OCI-LY7 (cell line): ENCODE results near the gene FBXW7. TPM values are rescaled to one million over a fixed set of nuclear protein-coding genes. Genes with fewer than 3 reads are reported as not detected.

Experiments used
- BruUV-seq: library from RNA; stranded (reverse); fragments of 400-500 nt; replicated peaks from 2 replicates; lab custom pipeline; 2021; lab: Mats Ljungman, UMichigan
- CTCF ChIA-PET: fragments of 300-600 bp; sonication (Branson Sonifier 250); formaldehyde crosslinking; loops from one replicate; lab custom pipeline; 2022; ENCODE audit warnings: antibody characterized with exemption; ENCODE audit not compliant: unreplicated experiment; lab: Charles Lee
- POLR2A ChIA-PET: fragments of 300-600 bp; sonication (Branson Sonifier 250); formaldehyde crosslinking; loops from one replicate; lab custom pipeline; 2022; ENCODE audit warnings: antibody characterized with exemption; lab: Charles Lee
- DNase-seq: peaks from one replicate; pipeline ENCODE4 v3.0.0-alpha.2; 2015; ENCODE audit warnings: low spot score
- H2AFZ ChIP-seq: fragments of 200-600 bp; sonication (generic), shearing (Covaris generic); 2 replicates; pipeline ENCODE4 v1.6.1; 2014; ENCODE audit warnings: mild to moderate bottlenecking, antibody characterized with exemption, low read length, moderate library complexity
- H3K27ac ChIP-seq: fragments of 200-600 bp; sonication (generic); 2 replicates; pipeline ENCODE4 v1.5.1; 2014; ENCODE audit warnings: mixed run types, low read depth, mild to moderate bottlenecking, moderate library complexity, low read length, inconsistent platforms; ENCODE audit not compliant: poor library complexity, severe bottlenecking
- H3K36me3 ChIP-seq: fragments of 200-600 bp; sonication (generic); 2 replicates; pipeline ENCODE4 v1.6.1; 2014; ENCODE audit warnings: mild to moderate bottlenecking, antibody characterized with exemption, low read length, moderate library complexity, mixed read lengths; ENCODE audit not compliant: insufficient read depth
- H3K4me1 ChIP-seq: fragments of 200-600 bp; sonication (generic); 2 replicates; pipeline ENCODE4 v1.5.1; 2014; ENCODE audit warnings: mild to moderate bottlenecking, low read length; ENCODE audit not compliant: insufficient read depth, poor library complexity, severe bottlenecking
- H3K4me2 ChIP-seq: fragments of 200-600 bp; sonication (generic); 2 replicates; pipeline ENCODE4 v1.6.1; 2014; ENCODE audit warnings: mild to moderate bottlenecking, low read length
- H3K4me3 ChIP-seq: fragments of 200-600 bp; sonication (generic); 2 replicates; pipeline ENCODE4 v1.5.1; 2014; ENCODE audit warnings: mild to moderate bottlenecking, low read depth, low read length; ENCODE audit not compliant: poor library complexity, severe bottlenecking
- H3K79me2 ChIP-seq: fragments of 200-600 bp; sonication (generic); 2 replicates; pipeline ENCODE4 v1.6.1; 2016; ENCODE audit warnings: low read depth, mild to moderate bottlenecking, low read length, moderate library complexity, mixed read lengths; ENCODE audit not compliant: insufficient read depth
- H3K9me2 ChIP-seq: fragments of 200-600 bp; sonication (generic); 2 replicates; pipeline ENCODE4 v1.6.1; 2016; ENCODE audit warnings: mild to moderate bottlenecking, low read length, mixed read lengths; ENCODE audit not compliant: insufficient read depth
- H3K9me3 ChIP-seq: fragments of 200-600 bp; sonication (generic); 2 replicates; pipeline ENCODE4 v1.6.1; 2014; ENCODE audit warnings: mild to moderate bottlenecking, mixed run types, low read length, mixed read lengths
- H4K20me1 ChIP-seq: fragments of 200-600 bp; sonication (generic); 2 replicates; pipeline ENCODE4 v1.6.1; 2014; ENCODE audit warnings: mild to moderate bottlenecking, antibody characterized with exemption, low read length, moderate library complexity, mixed read lengths; ENCODE audit not compliant: insufficient read depth
- CTCF ChIP-seq: fragments of 200-600 bp; sonication (generic); conservative IDR thresholded peaks from 2 replicates; pipeline ENCODE4 v1.5.1; 2014; ENCODE audit warnings: mild to moderate bottlenecking, antibody characterized with exemption, low read length, moderate library complexity, mixed read lengths
- EZH2phosphoT487 ChIP-seq: fragments of 200-600 bp; sonication (generic); IDR thresholded peaks from 2 replicates; pipeline ENCODE4 v1.6.1; 2018; ENCODE audit warnings: low read depth, borderline replicate concordance, mild to moderate bottlenecking, mixed run types, antibody characterized with exemption, low read length, moderate library complexity, mixed read lengths
- intact Hi-C: fragments of 100-400 bp; cut with micrococcal nuclease; formaldehyde crosslinking; loops from one replicate; pipeline ENCODE4 v1.10.0; 2022; ENCODE audit not compliant: unreplicated experiment
- total RNA-seq, 2 experiments: library from RNA; depleted of rRNA in 1 of 2; stranded (reverse); fragments of >200 nt in 1 of 2; shearing (Covaris generic) in 1 of 2; gene quantifications; 2 replicates each; pipeline ENCODE4 v1.2.3, GENCODE V29; 2014 to 2022

Gene FBXW7
- total RNA-seq, 2 experiments from 2014 or later, result 58.8 to 102 TPM

GRCh38 chr4:152516156-152516555 is 19.7 kb downstream of the FBXW7 start:
- intact Hi-C loops, result no loop called here
- CTCF ChIA-PET, result no interaction called here
- peaks cover 61% of the 10 kb centered on the region for H3K36me3 ChIP-seq
- H3K9me2 ChIP-seq, result no peaks in the 10 kb centered on the region
- peaks cover 13% of the 10 kb centered on the region; the same call in 1 of the 2 replicates for H4K20me1 ChIP-seq
- H3K79me2 ChIP-seq, result peaks cover 97% of the 10 kb centered on the region
- H3K4me3 ChIP-seq, result no peak overlapping the region
- H3K4me2 ChIP-seq, result no peak overlapping the region
- TF ChIP-seq CTCF, result no peak
- H2AFZ ChIP-seq, result no peak overlapping the region
- BruUV-seq, result no TSS peak
- no peak for DNase-seq
- POLR2A ChIA-PET, result interaction anchor here (0.7 to 3.7 kb wide), 4 partner anchors 8 to 263 kb away, joined by 3 to 22 read pairs (median 6); no protein-coding TSS in a partner anchor
- H3K4me1 ChIP-seq, result peaks cover 9% of the 10 kb centered on the region
- no peak overlapping the region for H3K27ac ChIP-seq
- H3K9me3 ChIP-seq, result peaks cover 12% of the 10 kb centered on the region; the same call in 1 of the 2 replicates

- Histone ChIP-seq H3K36me3 (peaks cover 56% of the 10 kb centered on the region), H4K20me1 (peaks cover 14% of the 10 kb centered on the region; the same call in 1 of the 2 replicates), H3K4me2 (no peak overlapping the region), H3K27ac (no peak overlapping the region), H3K9me2 (no peaks in the 10 kb centered on the region), H3K79me2 (peaks cover 97% of the 10 kb centered on the region), H3K9me3 (peaks cover 7% of the 10 kb centered on the region; the same call in 1 of the 2 replicates), H3K4me1 (peaks cover 14% of the 10 kb centered on the region), H3K4me3 (no peak overlapping the region), H2AFZ (no peak overlapping the region)
- intact Hi-C loops, result no loop called here
- CTCF ChIA-PET, result interaction anchor here (1.0 kb wide), 1 partner anchor 70 kb away, joined by 3 read pairs; no protein-coding TSS in a partner anchor
- no peak for DNase-seq
- TF ChIP-seq CTCF, result no peak
- TF ChIP-seq EZH2phosphoT487, result no peak
- BruUV-seq, result no TSS peak
- POLR2A ChIA-PET, result interaction anchor here (0.7 to 3.7 kb wide), 4 partner anchors 9 to 264 kb away, joined by 3 to 22 read pairs (median 6); no protein-coding TSS in a partner anchor
Observed at GRCh38 chr4:152515678-152516077, 20.2 kb downstream of the FBXW7 start.

- ChIA-PET POLR2A (interaction anchor here (0.7 to 3.7 kb wide), 11 partner anchors 8 to 113 kb away, joined by 3 to 22 read pairs (median 3); no protein-coding TSS in a partner anchor), CTCF (no interaction called here)
- Histone ChIP-seq H3K4me3 (no peak overlapping the region), H3K36me3 (peaks cover 45% of the 10 kb centered on the region), H3K9me2 (no peaks in the 10 kb centered on the region), H2AFZ (no peak overlapping the region), H3K9me3 (peaks cover 1% of the 10 kb centered on the region; the same call in 1 of the 2 replicates), H4K20me1 (peaks cover 18% of the 10 kb centered on the region; the same call in 1 of the 2 replicates), H3K4me1 (peaks cover 24% of the 10 kb centered on the region), H3K27ac (no peak overlapping the region), H3K79me2 (peaks cover 100% of the 10 kb centered on the region), H3K4me2 (no peak overlapping the region)
- no peak for DNase-seq
- BruUV-seq, result no TSS peak
- TF ChIP-seq EZH2phosphoT487 (no peak), CTCF (no peak)
- intact Hi-C loops, result no loop called here
Observed at GRCh38 chr4:152514356-152514755, 21.5 kb downstream of the FBXW7 start.
